Gastrocnemius medialis (tissue), 4 donors: Measurements from ENCODE around the gene SLC19A2.

Experiments
- CTCF ChIP-seq, 5 experiments: fragments of 450-650 bp in 3 of 5; fragments of 200-600 bp in 2 of 5; sonication (generic) in 2 of 5; IDR thresholded peaks in 4 of 5; conservative IDR thresholded peaks in 1 of 5; 1 replicate in 4 of 5; 2 replicates in 1 of 5; pipeline ENCODE4 v1.5.1; 2016 to 2019; ENCODE audit warnings: antibody characterized with exemption in 5 of 5, mild to moderate bottlenecking in 3 of 5, moderate library complexity in 3 of 5
- POLR2A ChIP-seq, 2 donors: fragments of 450-650 bp; IDR thresholded peaks; one replicate each; pipeline ENCODE4 v1.6.1; 2017; ENCODE audit warnings: antibody characterized with exemption in 2 of 2, mild to moderate bottlenecking in 2 of 2, moderate library complexity in 2 of 2

- TF ChIP-seq CTCF (IDR thresholded peaks at IDR 0.05 in 4 of 5, conservative IDR thresholded peaks at IDR 0.05 in 1 of 5), result no peak
- no peak for TF ChIP-seq POLR2A (IDR thresholded peaks at IDR 0.05)
Observed at GRCh38 chr1:169473347-169473746, 12.4 kb downstream of the SLC19A2 start.
